H1 (cell line): ENCODE measurements around the gene PLA2G4E. TPM values are rescaled to one million over a fixed set of nuclear protein-coding genes. Genes with fewer than 3 reads are reported as not detected.

ENCODE experiments used
- BCL11A ChIP-seq, 2 experiments: IDR thresholded peaks; one replicate each; pipeline ENCODE4 v1.6.1; 2011; ENCODE audit warnings: low read depth in 2 of 2, low read length in 2 of 2, mild to moderate bottlenecking in 2 of 2
- GABPA ChIP-seq: IDR thresholded peaks from 2 replicates; pipeline ENCODE4 v1.6.1; 2011; ENCODE audit warnings: mild to moderate bottlenecking, low read length, moderate library complexity, borderline replicate concordance; ENCODE audit not compliant: insufficient read depth
- POU5F1 ChIP-seq: IDR thresholded peaks from 2 replicates; pipeline ENCODE4 v1.6.1; 2011; ENCODE audit warnings: low read depth, mild to moderate bottlenecking, low read length, moderate library complexity
- TCF12 ChIP-seq: IDR thresholded peaks from 2 replicates; pipeline ENCODE4 v1.6.1; 2011; ENCODE audit warnings: low read depth, mild to moderate bottlenecking, low read length
- polyA plus RNA-seq, 7 experiments: library from polyadenylated mRNA; depleted of rRNA in 3 of 7; stranded (reverse) in 5 of 7; unstranded in 2 of 7; fragments of >200 nt in 5 of 7; fragments of 200-250 nt in 2 of 7; gene quantifications; 1 replicate in 5 of 7; 2 replicates in 1 of 7; 4 replicates in 1 of 7; pipeline versions ENCODE4 v1.2.1 to v1.2.3, GENCODE V29; 2011 to 2013; ENCODE audit warnings: missing spikeins in 2 of 7, mixed read lengths in 2 of 7
- total RNA-seq: library from RNA; stranded (reverse); fragmentation: NEBNext Ultra II Directional; extraction: Animal tissue kit (Norgen Biotek cat#: 25700); gene quantifications from 2 replicates; pipeline ENCODE4 v1.2.1, GENCODE V29; 2021

The PLA2G4E gene
- total and polyA plus RNA-seq, 2 of the 8 experiments (the other 6 are each of a cell fraction or from before 2014, with no cell fraction given) = 0.03 TPM; not detected in 1

- no peak for TF ChIP-seq TCF12
- TF ChIP-seq GABPA = no peak
- no peak for TF ChIP-seq POU5F1
- no peak for TF ChIP-seq BCL11A (IDR thresholded peaks at IDR 0.05; ENCODE audit: low read depth in 2 of 2, low read length in 2 of 2)
Measured at GRCh38 chr15:41932511-41933289, 88.1 kb downstream of the PLA2G4E start (continued).
